NCI-H2171 (cell line): ENCODE measurements around the gene HOXD13.

Experiments
- DNase-seq: peaks from one replicate; lab custom pipeline; 2025; lab: John Stamatoyannopoulos, UW

Gene HOXD13

DNA sequence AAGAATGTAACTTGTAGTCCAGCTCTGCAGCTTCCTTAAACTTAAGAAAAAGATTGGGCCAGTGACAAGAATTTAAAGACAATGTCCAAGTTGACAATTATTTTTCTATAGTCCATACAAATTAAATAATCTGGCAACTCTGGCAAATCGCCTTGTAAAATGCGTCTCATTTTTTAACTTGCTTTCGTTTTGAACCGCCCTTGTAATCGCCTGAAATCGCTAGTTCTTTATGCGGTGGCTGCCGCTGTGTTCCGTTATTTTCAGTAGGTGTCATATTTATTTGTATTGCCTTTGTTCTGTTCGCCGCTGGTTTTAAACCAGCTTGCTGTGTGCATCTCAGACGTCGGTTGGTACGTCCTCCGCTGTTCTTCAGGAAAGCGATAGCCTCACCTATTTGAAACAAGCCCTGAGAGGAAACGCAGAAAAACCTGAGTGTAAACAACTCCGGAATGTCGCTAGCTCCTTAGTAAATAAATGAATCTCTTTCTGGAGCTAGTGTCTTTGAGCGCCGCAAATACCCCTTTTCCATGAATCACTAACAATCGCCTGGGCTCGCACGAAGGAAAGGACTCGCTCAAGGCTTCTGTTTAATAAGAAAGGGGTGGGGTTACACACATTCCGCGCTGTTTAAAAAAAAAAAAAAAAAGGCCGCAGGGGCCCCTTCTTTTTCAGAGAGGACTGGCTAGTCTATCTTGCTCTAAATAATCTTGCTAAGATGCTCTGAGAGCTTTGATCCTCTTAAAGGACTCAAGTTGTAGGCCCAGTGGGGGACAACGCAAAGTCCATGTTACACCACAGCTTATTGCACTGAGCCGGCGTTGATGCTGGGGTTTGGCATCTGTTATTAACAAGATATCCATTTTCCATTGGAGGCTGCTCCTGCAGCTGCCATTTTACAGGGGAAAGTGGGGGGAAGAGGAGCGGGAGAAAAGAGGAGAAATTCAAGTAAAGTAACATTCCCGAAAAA, 40.0 kb downstream of the HOXD13 start:
- DNase-seq: no peak

DNA sequence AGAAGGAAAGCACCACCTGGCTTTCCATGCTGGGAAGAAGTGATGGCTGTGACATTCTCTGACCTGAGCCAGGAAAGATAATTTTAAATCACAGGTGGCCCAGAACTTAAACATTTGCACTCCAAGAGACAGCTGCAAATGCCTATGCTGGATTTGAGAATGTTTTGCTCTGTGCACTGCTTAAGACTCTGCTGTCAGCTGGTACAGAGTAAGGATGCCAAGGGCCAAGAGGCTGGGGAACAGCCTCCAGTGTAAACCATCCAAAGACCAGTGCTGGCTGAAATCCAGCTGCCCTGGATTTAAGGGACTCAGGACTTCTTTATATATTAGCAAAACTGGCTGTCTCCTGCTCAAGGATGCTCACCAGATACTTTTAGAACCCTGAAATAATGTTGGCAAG, 40.9 kb downstream of the HOXD13 start:
- no peak for DNase-seq

DNA sequence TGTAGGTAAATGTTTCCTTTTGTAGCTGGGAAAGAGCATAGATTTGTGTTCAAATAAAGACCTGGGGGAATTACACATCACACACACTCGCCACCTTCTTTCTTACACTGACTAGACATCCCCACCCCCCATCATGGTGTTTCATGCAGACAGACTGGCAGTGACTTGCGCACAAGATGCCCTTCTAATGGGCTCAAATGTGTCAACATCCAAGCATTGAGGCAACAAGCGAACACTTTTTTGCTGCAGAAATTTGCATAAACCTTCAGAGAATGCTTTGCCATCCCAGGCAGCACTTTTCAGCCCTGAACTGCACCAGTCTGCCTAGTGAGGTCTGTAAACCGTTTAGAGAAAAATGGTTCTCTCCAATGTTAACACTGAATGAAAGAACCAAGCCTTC, 41.5 kb downstream of the HOXD13 start:
- no peak for DNase-seq

DNA sequence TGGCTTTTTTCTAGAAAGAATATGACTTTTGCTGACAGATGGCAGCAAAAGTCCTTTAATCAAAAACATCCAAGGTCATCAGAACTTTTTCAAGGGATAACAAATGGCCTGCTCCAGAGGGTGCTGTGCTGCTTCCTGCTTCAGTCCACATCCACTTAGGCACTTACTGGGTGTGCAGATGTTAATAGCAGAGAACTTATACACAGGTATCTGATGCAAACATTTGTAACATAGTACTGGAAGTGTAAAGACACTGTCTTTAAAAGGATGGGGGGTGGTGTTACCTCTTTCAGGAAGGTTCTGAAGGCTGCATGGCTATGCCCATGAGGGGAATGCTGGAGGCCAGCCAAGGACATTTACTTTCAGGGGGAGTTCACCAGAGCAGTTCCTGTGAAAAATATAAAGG, 42.5 kb downstream of the HOXD13 start:
- DNase-seq: no peak

GRCh38 chr2:176136374-176137251, 44.1 kb downstream of the HOXD13 start:
- DNase-seq: no peak

- no peak for DNase-seq
These were observed 44.7 kb downstream of the HOXD13 start for GRCh38 chr2:176137252-176137580.

DNA sequence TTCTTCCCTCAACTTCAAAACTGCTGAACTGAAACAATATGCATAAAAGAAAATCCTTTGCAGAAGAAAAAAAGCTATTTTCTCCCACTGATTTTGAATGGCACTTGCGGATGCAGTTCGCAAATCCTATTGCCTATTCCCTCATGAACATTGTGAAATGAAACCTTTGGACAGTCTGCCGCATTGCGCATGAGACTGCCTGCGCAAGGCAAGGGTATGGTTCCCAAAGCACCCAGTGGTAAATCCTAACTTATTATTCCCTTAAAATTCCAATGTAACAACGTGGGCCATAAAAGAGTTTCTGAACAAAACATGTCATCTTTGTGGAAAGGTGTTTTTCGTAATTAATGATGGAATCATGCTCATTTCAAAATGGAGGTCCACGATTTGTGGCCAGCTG, 45.4 kb downstream of the HOXD13 start:
- no peak for DNase-seq

GRCh38 chr2:176138526-176138922, 46.0 kb downstream of the HOXD13 start:
- no peak for DNase-seq

DNA sequence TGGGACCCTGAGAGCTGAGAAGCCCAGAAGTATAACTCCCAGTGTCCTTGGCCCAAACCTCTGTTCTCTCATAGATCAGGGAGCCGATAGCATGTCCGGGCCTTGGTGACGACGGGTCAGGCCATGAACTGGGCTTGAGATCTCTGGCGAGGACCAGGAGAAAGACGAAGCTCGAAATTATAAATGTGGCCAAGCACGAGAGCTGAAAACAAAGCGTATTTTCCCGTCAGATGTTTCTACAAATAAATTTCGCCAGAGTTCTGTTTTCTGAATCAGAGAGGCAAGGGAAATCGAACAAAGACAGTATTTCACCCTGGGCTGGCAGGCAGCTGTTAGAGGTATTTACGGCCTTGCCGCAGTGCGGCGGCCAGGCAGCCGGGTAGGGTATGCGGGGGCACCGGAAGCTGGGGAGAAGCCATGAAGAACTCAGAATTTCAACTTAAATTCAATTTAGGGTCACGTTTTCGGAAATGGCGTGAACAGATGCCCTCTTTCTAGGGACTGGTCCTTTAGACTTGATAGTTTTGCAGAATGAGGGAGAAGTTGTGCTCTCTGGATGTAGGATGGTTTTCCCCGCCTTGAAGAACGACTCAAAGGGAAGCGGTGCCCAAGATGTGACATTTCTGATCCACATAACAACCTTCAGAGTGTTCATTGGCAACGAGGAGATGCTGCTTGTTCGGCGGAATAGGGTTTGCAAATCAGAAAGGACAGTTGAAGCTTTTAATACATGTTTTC, 46.6 kb downstream of the HOXD13 start:
- no peak for DNase-seq

GRCh38 chr2:176139661-176140512, 47.4 kb downstream of the HOXD13 start:
- no peak for DNase-seq

DNA sequence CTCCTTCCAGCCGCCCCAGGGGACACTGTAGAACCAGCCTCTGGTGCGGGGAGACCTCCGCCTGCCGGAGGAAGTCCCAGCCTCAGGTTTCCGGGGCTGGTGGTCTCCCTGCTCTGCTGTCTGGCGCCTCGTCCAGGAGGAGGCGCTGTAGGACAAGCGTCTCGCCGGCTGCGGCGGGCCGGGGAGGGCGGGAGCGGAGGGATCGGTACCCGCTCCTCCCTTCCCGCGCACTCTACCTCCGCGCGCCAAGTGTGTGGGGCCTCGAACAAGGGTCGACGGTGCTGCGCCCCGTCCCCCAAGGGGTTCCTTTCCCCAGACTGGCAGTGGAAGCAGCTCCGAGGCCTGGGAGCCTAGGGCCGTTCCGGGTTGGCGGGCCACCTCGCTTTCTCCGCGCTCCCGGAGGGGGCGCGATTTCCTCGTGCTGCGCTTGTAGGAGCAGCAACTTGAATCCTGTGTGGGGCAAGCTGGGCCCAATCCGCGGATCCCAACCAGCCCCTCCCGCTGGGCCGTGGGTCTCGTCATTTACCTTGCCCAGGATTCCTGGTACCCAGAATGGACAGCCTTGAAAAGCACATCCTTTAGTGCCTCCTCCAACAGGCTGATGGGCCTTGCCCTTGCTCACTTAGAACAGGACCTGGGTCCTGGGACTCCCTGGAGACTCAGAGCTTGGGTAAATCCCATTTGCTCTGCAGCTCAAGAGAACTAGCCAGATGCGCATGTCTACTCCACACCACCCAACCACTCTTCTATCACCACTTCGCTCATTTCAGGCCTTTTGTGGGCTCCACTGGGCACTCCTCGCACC, 48.2 kb downstream of the HOXD13 start:
- peak; percentile 88 for DNase-seq

DNA sequence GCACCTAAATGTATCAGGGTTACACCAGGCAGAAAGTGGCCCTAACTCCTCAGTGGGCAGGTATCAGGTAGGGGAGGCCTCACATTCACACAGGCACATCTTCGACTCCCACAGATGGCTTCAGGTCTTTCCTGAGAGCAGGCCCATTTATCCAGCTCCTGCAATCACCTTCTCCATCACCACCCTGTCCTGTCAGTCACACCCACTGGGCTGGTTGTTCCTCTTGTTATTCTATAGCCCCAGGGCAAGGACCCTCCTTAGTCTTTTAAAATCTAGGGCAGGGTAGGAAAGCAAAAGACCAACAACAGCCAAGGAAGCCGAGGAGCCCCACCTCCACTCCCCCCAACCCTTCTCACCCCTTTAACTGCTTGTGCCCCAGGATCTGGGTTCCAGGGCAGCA, 49.8 kb downstream of the HOXD13 start:
- no peak for DNase-seq
